Upper lobe of left lung (tissue), 4 donors: ENCODE measurements around the gene AKR1D1.

Experiments
- EP300 ChIP-seq, 4 donors: sonication (generic); formaldehyde crosslinking; IDR thresholded peaks; one replicate each; pipeline ENCODE4 v1.5.1; 2017; ENCODE audit warnings: antibody characterized with exemption in 4 of 4, control low read depth in 2 of 4
- POLR2A ChIP-seq, 4 donors: fragments of 450-650 bp; IDR thresholded peaks; one replicate each; pipeline ENCODE4 v1.5.1; 2016 to 2017; ENCODE audit warnings: antibody characterized with exemption in 4 of 4, mild to moderate bottlenecking in 2 of 4
- POLR2AphosphoS5 ChIP-seq, 2 donors: sonication (generic); formaldehyde crosslinking; IDR thresholded peaks; one replicate each; pipeline ENCODE4 v1.5.1; 2017; ENCODE audit warnings: antibody characterized with exemption in 2 of 2
- TF ChIP-seq, protein P1 (sequence below), 6 experiments: fragments of 450-650 bp in 4 of 6; fragments of 200-600 bp in 2 of 6; sonication (generic) in 2 of 6; IDR thresholded peaks; one replicate each; pipeline ENCODE4 v1.5.1; 2016 to 2019; ENCODE audit warnings: antibody characterized with exemption in 6 of 6

DNA sequence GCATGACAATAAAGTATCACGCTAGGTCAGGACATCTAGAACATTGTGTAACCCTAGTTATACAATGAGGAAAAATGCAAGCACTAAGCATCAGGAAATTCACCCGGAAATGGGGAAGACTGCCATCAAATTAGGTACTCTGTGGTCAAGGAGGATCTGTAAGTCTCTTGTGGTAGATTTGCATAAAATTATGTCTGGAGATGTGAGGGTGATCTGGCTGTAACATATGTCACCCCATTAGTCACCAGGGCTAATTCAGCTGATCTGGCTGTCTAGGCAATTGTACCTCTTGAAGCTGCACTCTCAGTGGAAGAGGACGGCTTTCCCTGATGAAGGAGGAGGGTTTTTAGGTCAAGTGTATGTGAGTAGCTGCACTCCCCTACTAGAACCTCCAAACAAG is 14.8 kb downstream of the AKR1D1 start:
- no peak for TF ChIP-seq POLR2AphosphoS5 (IDR thresholded peaks at IDR 0.05)
- peak in 1 of 4 donors; percentile 15 for TF ChIP-seq EP300 (IDR thresholded peaks at IDR 0.05)
- TF ChIP-seq, protein P1, sequence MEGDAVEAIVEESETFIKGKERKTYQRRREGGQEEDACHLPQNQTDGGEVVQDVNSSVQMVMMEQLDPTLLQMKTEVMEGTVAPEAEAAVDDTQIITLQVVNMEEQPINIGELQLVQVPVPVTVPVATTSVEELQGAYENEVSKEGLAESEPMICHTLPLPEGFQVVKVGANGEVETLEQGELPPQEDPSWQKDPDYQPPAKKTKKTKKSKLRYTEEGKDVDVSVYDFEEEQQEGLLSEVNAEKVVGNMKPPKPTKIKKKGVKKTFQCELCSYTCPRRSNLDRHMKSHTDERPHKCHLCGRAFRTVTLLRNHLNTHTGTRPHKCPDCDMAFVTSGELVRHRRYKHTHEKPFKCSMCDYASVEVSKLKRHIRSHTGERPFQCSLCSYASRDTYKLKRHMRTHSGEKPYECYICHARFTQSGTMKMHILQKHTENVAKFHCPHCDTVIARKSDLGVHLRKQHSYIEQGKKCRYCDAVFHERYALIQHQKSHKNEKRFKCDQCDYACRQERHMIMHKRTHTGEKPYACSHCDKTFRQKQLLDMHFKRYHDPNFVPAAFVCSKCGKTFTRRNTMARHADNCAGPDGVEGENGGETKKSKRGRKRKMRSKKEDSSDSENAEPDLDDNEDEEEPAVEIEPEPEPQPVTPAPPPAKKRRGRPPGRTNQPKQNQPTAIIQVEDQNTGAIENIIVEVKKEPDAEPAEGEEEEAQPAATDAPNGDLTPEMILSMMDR (IDR thresholded peaks at IDR 0.05) = no peak
- no peak for TF ChIP-seq POLR2A (IDR thresholded peaks at IDR 0.05)
